Stimulated activated CD4-positive, alpha-beta T cell treated with anti-CD3 and anti-CD28 coated beads, Interleukin-15, amount 100 ng/mL, for 1 hour (primary cell): ENCODE results near the gene USP36.
"Not testable (repeated sequence)": the region's sequence is repeated elsewhere in the genome, so short reads cannot be mapped to it uniquely, and the experiment has no call there.

Experiments used
- DNase-seq, 2 donors: peaks; one replicate each; pipeline ENCODE4 v3.0.0-alpha.2; 2020; ENCODE audit warnings: low read depth in 1 of 2, low spot score in 1 of 2

Gene USP36

DNA sequence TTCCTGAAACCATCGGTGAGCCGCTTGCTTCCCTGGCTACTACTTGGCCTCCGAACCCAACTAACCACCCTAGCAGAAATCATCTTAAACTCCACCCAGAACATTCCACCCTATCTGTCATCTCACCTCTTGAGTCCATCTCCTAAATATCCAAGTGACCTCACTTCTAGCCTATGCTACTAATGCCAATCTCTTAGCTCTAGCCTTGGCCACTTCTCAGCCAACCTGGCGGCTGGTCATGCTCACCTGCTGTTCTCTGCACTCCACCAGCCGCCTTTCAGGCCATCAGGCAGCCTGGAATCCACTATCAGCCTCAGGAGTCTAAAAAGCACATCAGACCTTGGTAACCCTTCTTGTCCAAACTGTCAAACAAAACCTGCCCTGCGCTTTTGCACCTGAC, 46.6 kb downstream of the USP36 start:
- no peak for DNase-seq

DNA sequence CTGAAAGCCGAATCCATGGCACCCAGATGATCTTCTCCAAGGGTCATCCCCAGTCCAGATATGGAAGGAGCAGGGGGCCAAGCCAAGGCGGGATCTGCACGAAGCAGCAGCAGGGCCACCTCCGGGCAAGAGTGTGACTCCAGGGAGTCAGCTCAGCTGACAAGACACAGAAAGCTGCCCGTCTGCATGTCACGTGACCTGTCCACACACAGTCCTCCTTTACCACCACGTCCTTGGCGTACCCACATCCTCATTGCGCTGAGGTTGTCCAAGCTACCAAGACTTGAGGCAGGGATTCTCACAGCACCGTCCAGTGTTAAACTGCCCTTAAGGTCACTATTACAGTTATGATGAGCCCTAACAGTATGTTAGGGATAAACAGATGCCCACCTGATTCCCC, 47.2 kb downstream of the USP36 start:
- no peak for DNase-seq

GRCh38 chr17:78791840-78792709, 48.5 kb downstream of the USP36 start:
- DNase-seq = no peak

- DNase-seq = no peak
These were observed 50.1 kb downstream of the USP36 start for GRCh38 chr17:78790552-78790951.

- DNase-seq = no peak
These were observed 50.9 kb downstream of the USP36 start for GRCh38 chr17:78789663-78790181.

DNA sequence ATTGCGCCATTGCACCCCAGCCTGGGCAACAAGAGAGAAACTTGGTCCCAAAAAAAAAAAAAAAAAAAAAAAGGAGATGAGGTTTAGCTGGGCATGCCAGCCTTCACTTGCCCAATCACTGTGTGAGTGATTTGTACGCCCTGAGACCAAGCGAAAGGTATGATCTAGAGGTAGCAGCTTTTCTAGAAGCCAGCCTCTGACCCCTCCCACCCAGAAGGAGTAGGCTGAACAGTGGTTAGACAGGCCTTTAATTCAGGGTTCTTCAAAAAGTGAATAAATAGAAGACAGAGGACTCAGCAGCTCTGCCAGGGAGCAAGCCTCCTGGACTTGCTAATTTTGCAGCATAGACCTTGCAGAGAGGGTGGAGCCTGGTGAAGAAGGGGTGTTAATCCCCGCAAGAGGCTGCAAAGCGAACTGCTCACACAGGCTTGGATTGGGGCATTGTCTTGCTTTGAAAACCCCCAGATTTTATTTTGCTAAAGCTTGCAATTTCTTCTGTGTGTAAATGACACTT, 51.4 kb downstream of the USP36 start:
- DNase-seq = no peak

- no peak for DNase-seq
These were observed 52.2 kb downstream of the USP36 start for GRCh38 chr17:78788451-78788850.

GRCh38 chr17:78787444-78787843, 53.2 kb downstream of the USP36 start:
- DNase-seq = no peak

DNA sequence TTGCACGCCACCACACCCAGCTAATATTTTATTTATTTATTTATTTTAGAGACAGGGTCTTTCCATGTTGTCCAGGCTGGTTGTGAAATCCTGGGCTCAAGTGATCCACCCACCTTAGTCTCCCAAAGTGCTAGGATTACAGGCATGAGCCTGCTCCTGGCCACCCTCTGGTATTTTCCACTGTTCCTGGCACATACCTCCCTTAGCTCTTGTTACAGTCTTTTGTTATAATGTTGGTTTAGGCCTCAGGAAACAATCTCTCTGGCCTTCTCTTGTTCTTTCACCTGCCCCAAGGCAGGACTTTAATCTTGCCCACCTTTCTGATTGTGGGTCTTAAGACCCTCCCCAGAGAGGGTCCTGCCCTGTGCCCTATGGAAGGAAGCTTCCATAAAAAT, 55.0 kb downstream of the USP36 start:
- no peak for DNase-seq

GRCh38 chr17:78785011-78785662, 55.5 kb downstream of the USP36 start:
- DNase-seq = no peak

DNA sequence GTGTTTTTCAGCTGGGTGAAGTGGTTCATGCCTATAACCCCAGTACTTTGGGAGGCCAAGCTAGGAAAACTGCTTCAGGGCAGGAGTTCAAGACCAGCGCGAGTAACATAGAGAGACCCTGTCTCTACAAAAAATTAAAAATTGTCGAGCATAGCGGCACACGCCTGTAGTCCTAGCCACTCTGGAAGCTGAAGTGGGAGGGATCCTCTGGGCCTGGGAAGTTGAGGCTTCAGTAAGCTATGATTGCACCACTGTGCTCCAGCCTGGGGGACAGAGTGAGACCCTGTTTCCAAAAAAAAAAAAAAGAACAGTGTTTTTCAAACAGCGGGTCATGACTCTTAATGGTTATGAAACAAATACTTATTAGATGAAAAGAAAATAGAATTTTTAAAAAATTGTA, 56.3 kb downstream of the USP36 start:
- DNase-seq = no peak

GRCh38 chr17:78783711-78784324, 56.8 kb downstream of the USP36 start:
- no peak for DNase-seq

DNA sequence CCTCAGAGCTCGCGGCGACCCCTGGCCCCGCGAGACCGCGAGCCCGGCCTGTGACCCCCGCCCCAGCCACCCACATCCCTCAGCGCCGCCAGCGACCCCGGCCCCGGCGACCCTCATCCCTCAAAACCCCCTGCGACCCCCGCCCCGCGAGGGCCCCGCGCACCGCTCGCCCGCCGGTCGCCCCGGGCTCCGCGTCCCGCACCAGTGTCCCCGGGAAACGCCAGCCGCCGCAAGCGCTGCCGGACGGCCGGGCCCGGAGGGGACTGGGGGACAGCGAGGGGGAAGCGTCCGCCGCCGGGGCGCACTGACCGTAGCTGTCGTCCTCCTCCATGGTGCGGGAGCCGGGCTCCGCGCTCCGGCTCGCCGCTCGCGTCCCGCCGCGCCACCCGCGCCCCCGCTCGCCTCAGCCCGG, 58.7 kb downstream of the USP36 start, which contains the start of gene CYTH1:
TSS of gene CYTH1 (minus strand) at position 381 of the 412 bp plus-strand sequence. CDS start at position 331, 50 bp downstream.
- DNase-seq = no peak

- DNase-seq = peak in 1 of 2 donors; percentile 30
These were observed 59.3 kb downstream of the USP36 start for GRCh38 chr17:78781104-78781892.

GRCh38 chr17:78780335-78780734, 60.3 kb downstream of the USP36 start:
- DNase-seq = no peak

- no peak for DNase-seq
These were observed 60.8 kb downstream of the USP36 start for GRCh38 chr17:78779850-78780249.

DNA sequence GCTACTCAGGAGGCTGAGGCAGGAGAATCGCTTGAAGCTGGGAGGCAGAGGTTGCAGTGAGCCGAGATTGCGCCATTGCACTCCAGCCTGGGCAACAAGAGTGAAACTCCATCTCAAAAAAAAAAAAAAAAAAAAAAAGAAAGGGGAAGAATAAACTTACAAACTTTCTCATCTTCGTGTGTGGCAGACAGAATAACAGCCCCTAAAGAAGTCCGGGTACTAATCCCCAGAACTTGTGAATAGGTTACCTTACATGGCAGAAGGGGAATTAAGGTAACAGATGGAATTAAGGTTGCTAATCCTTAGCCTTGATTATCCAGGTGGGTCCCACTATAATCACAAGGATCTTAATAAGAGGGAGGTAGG, 61.3 kb downstream of the USP36 start:
- DNase-seq = not testable (repeated sequence)

GRCh38 chr17:78777881-78778280, 62.7 kb downstream of the USP36 start:
- DNase-seq = no peak

GRCh38 chr17:78774956-78775571, 65.5 kb downstream of the USP36 start:
- DNase-seq = no peak

GRCh38 chr17:78774453-78774852, 66.2 kb downstream of the USP36 start:
- no peak for DNase-seq
